ENCODE measurements around the gene CDS2. TPM values are rescaled to one million over a fixed set of nuclear protein-coding genes. Genes with fewer than 3 reads are reported as not detected.

Gene CDS2
- total RNA-seq, 1 experiment from 2014 or later, result 49.1 TPM

GRCh38 chr20:5172167-5172601 is 45.4 kb downstream of the CDS2 start (continued):
- TF ChIP-seq ZMAT4 (CRISPR knock-in tag; IDR thresholded peaks at IDR 0.05) (no peak), ZNF219 (CRISPR knock-in tag; IDR thresholded peaks at IDR 0.05; ENCODE audit: borderline replicate concordance) (no peak), FOXP4 (CRISPR knock-in tag; IDR thresholded peaks at IDR 0.05) (no peak), ZNF512 (CRISPR knock-in tag; IDR thresholded peaks at IDR 0.05; ENCODE audit: borderline replicate concordance) (no peak), STAT6 (CRISPR knock-in tag; conservative IDR thresholded peaks at IDR 0.05; ENCODE audit: low read depth) (no peak), ETV6 (CRISPR knock-in tag; IDR thresholded peaks at IDR 0.05) (no peak), AFF4 (CRISPR knock-in tag; IDR thresholded peaks at IDR 0.05; ENCODE audit: borderline replicate concordance) (no peak)

- no peaks in the 10 kb centered on the region for H3K9me3 Mint-ChIP-seq
- TF ChIP-seq NFYB (CRISPR knock-in tag; conservative IDR thresholded peaks at IDR 0.05; ENCODE audit: low read depth) (no peak), NFE2L1 (CRISPR knock-in tag; IDR thresholded peaks at IDR 0.05) (no peak), JAZF1 (CRISPR knock-in tag; IDR thresholded peaks at IDR 0.05) (no peak), ETV6 (CRISPR knock-in tag; IDR thresholded peaks at IDR 0.05) (no peak), GABPB1 (CRISPR knock-in tag; IDR thresholded peaks at IDR 0.05) (peak; percentile 57)
- peaks cover 69% of the 10 kb centered on the region for H3K4me1 Mint-ChIP-seq
- POLR2A ChIA-PET, result no interaction called here
- 0 out of 2 replicates have a peak, but pooled peaks cover 2% of the 10 kb centered on the region for H3K36me3 Mint-ChIP-seq
- DNase-seq (ENCODE audit: low spot score), result no peak
- no peaks in the 10 kb centered on the region for H3K27me3 Mint-ChIP-seq (ENCODE audit: low read depth)
- H3K4me3 Mint-ChIP-seq, result no peak overlapping the region
- CTCF ChIA-PET, result interaction anchor here (4.9 kb wide), 1 partner anchor 46 kb away, joined by 48 read pairs; the partner anchor contains the start of gene CDS2
- ATAC-seq, result no peak
- H3K27ac Mint-ChIP-seq, result peak overlapping the region; percentile 16; the same call in 1 of the 2 replicates
Measured at GRCh38 chr20:5172903-5173463, 46.2 kb downstream of the CDS2 start.

GRCh38 chr20:5173751-5174150 is 46.9 kb downstream of the CDS2 start:
- no peak for ATAC-seq
- H3K36me3 Mint-ChIP-seq, result peaks cover 5% of the 10 kb centered on the region
- ChIA-PET CTCF (interaction anchor here (2.6 to 6.9 kb wide), 2 partner anchors 19 to 47 kb away, joined by 17 to 45 read pairs; partner anchors contain the start of gene CDS2), POLR2A (no interaction called here)
- no peaks in the 10 kb centered on the region for H3K9me3 Mint-ChIP-seq
- no peak for DNase-seq (ENCODE audit: low spot score)
- peak overlapping the region; percentile 67; the same call in 1 of the 2 replicates for H3K27ac Mint-ChIP-seq
- no peak overlapping the region for H3K4me3 Mint-ChIP-seq
- peaks cover 73% of the 10 kb centered on the region for H3K4me1 Mint-ChIP-seq
- H3K27me3 Mint-ChIP-seq (ENCODE audit: low read depth), result no peaks in the 10 kb centered on the region
- TF ChIP-seq CTCF (IDR thresholded peaks at IDR 0.05) (no peak), E2F4 (CRISPR knock-in tag; IDR thresholded peaks at IDR 0.05; ENCODE audit: borderline replicate concordance, low read depth) (no peak), GTF2I (CRISPR knock-in tag; conservative IDR thresholded peaks at IDR 0.05) (no peak), SP1 (CRISPR knock-in tag; conservative IDR thresholded peaks at IDR 0.05) (no peak), ATF1 (CRISPR knock-in tag; IDR thresholded peaks at IDR 0.05) (no peak)
